HG03175 (cell line): ENCODE results near the gene SUGP1.

Experiments used
- ATAC-seq: cut with Tn5 transposase; IDR thresholded peaks from one replicate; pipeline ENCODE4 v1.9.1; 2021; ENCODE audit warnings: mild to moderate bottlenecking, moderate library complexity; ENCODE audit not compliant: unreplicated experiment

SUGP1 gene

DNA sequence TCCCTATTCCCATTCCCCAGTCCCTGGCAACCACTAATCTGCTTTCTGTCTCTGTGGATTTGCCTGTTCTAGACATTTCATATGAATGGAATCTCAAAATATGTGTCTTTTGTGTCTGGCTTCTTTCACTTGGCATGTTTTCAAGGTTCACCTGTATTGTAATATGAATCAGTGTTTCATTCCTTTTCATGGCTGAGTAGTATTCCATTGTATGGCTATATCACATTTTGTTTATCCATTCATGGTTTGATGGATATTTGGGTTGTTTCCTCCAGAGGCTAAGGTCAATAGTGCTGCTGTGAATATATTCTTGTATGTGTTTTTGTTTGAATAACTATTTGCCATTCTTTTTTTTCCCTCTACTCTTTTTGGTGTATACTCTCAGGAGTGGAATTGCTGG, 84.1 kb downstream of the SUGP1 start:
- ATAC-seq, result no peak

DNA sequence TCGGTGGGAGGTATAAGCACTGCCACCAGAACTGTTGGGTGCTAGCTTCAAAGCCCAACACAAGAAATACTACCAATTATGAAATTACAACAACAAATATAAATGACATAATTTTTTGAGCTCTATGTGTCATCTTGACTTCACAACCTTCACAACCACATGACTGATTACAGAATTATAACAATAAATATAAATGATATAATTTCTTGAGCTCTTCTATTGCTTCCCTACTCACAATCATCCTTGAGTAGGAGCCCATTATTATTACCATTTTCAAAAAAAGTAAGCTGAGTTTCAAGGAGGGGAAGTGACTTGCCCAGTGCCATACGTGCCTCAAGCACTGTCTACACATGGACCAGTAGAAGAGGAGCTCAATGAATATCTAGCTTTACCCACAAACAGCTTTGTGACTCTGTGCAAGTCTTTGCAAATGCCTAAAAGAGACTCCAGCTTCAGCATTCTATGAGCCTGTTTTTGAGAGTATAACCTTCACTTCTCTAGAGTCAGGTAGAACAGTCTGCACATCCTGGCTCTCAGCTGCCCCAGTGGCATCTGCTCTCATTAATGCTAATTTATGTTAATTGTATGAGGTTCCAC, 86.0 kb downstream of the SUGP1 start:
- ATAC-seq, result no peak

DNA sequence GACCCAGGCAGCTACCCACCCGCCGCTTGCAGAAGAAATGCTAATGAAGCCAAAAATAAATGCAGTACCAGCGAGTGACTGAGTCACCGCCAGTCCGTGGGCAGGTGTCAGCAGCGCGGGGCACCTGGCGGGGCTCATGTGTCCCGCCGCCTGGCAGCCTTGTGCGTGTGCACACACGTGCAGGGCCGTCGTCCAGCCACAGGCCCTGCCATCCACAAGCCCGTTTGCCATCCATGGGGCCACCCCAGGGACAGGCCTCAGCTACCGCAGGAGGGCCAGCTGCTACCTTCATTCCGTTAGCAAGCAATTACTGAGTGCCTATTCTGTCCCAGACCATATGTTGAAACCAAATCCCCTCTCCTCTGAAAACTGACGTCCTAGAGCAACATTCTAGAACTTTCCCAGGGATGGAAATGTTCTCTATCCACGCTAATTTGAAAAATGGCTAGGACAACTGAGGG, 88.0 kb downstream of the SUGP1 start:
- no peak for ATAC-seq

DNA sequence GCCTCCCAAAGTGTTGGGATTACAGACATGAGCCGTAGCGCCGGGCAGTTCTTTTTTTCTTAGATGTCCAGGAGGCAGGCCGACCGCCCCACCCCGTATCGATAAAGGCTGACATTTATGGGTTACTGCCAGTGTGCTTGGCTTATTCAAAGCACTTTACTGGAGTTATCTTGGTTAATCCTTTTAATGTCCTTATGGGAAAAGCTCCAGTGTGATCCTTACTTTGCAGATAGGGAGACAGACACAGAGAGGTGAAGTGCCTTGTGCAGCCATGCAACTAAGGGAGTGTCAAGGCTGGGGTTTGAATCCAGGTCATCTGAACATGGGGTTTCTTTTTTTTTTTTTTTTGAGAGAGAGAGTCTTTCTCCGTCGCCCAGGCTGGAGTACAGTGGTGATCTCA, 89.3 kb downstream of the SUGP1 start:
- no peak for ATAC-seq

DNA sequence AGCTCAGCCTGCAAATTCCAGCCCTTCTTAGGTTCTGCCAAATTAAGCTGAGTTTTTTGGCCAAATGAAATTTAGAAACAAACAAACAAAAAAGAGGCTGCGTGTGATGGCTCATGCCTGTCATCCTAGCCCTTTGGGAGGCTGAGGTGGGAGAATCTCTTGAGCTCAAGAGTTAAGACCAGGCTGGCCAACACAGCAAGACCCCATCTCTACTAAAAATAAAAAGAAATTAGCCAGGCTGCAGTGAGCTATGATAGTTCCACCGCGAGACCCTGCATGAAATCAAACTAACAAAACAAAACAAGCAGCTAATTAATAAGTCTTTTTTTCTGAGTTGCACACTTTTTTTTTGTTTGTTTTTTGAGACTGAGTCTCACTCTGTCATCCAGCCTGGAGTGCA, 90.6 kb downstream of the SUGP1 start:
- ATAC-seq, result no peak

DNA sequence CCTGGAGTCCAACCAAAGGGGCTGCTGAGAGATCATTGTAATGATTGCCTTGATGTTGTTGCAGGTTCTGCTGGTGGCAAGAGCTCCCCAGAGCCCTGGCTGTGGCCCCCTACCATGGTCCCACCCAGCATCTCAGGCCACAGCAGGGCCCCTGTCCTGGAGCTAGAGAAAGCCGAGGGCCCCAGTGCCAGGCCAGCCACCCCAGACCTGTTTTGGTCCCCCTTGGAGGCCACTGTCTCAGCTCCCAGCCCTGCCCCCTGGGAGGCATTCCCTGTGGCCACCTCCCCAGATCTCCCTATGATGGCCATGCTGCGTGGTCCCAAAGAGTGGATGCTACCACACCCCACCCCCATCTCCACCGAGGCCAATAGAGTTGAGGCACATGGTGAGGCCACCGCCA, 93.1 kb downstream of the SUGP1 start:
- ATAC-seq, result no peak

DNA sequence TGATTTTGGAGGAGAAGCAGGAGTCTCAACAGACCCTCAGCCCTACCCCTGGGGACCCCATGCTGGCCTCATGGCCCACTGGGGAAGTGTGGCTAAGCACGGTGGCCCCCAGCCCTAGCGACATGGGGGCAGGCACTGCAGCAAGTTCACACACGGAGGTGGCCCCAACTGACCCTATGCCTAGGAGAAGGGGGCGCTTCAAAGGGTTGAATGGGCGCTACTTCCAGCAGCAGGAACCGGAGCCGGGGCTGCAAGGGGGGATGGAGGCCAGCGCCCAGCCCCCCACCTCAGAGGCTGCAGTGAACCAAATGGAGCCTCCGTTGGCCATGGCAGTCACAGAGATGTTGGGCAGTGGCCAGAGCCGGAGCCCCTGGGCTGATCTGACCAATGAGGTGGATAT, 93.6 kb downstream of the SUGP1 start:
- ATAC-seq, result no peak

DNA sequence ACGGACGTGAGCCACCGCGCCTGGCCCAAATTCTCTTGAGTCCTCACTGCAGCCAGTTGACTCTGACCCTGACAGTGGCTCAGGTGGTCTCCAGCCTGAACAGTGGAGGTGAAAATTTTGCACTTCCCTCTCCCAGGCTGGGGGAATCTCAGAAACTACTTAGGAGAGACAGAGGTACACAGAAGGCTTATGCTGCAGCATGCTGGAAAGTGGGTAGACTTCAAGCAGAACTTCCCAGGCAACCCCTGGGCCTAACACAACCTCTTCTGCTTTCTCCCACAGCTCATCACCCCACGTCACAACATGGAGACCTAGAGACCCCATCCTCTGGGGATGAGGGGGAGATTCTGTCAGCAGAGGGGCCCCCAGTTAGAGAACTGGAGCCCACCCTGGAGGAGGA, 94.1 kb downstream of the SUGP1 start:
- no peak for ATAC-seq
